ENCODE measurements around the gene CRYBG1. TPM values are rescaled to one million over a fixed set of nuclear protein-coding genes. Genes with fewer than 3 reads are reported as not detected.

CRYBG1 gene
- total RNA-seq = 4.2 and 4.9 TPM in 2 replicates

GRCh38 chr6:106360410-106360988 is at the start of gene CRYBG1:
Gene CRYBG1, plus strand, starts transcription at chr6:106360717. Its CDS starts 192 bp downstream, at chr6:106360909.

GRCh38 chr6:106325336-106326178 is 35.0 kb upstream of the CRYBG1 start, which contains the start of gene ATG5:
Gene ATG5, minus strand, starts transcription at chr6:106325760. Its CDS starts 9,552 bp downstream, at chr6:106316208.

Other genes starting within 250 kb of the CRYBG1 start
- gene ATG5, start 35.0 kb upstream of the CRYBG1 start, total RNA-seq = 58.8 and 63.3 TPM in 2 replicates